GM21529 (cell line): Measurements from ENCODE around the gene FBP1.

ENCODE experiments used
- ATAC-seq: cut with Tn5 transposase; IDR thresholded peaks from one replicate; pipeline ENCODE4 v1.9.1; 2021; ENCODE audit not compliant: unreplicated experiment

FBP1 gene

DNA sequence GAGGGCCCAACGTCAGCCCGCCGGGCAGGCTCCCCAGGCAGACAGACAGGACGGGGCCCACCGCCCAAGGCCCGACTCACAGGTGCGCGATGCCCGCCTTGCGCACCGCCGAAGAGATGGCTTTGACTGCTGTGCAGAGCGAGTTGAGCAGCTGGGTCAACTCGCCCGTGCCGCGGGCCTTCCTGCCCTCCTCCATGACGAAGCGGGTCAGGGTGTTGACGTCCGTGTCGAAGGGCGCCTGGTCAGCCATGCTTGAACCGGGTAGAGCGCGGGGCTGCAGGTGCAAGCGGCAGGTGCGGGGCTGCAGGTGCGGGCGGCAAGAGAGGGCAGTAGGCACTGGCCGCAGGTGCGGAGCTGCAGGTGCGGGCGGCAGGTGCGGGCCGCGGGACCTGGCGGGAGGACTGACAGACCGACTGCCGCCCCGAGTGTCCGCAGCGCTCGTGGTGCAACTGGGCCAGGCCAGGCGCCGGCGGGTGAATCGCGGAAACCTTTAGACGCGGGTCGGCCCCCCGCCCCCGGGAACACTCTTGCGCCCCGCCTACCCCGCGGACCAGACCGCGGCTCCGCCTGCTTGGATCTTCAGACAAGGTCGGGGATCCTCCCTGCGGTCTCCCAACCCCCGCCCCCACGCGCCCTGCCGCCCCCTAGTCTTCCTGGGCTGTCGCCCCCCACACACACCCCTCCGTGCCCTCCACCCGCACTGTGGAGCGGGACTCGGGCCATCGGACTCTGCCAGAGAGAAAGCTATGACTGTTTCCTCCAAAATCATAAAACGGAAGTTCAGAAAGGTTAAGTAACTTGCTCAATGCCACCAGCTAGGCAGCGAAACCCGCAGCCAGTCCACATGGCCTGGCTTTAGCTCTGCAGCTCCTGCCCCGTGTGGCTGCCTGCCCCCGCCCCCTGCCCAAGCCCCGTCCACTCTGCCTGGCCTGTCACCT lies at the start of gene FBP1:
Gene FBP1 (minus strand): TSS at position 458 of the 938 bp plus-strand sequence. CDS start 208 bp downstream, at position 250.
- peak; percentile 67 for ATAC-seq

DNA sequence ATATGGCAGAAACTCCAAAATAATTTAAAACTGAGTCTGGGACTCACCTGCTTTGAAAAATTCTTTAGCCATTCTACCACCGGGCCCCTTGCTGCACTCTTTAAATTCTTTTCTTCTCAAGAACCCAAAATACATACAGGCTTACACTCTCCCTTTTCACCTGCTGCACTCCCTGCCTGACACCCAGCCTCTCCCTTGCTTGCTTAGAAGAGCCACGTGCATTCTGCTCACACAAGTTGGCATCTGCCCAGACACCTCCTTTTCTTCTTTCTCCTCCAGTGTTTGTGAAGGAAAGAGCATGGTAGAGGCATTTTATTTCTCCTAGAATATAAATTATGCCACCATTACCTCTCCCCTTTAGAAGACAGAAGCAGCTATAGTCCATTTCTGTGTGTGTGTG lies 48.1 kb upstream of the FBP1 start:
- no peak for ATAC-seq

DNA sequence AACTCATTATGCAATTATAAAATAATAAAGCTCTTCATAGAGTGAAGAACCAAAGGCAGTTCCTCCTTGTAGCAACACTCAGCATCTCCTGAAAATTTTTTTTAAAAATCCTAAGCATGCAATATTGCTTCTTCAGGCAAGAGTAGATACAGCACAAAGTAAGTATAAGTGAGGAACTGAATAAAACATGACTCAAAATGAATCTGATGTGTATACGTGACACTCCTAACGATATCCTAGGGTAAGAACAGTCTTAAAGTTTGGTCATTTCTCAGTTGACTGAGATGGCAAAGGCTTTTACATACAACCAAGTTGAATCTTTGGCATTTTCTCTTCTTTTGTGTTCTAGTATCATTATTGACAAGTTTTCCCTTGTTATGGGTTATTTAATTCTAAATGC lies 46.0 kb upstream of the FBP1 start:
- no peak for ATAC-seq

DNA sequence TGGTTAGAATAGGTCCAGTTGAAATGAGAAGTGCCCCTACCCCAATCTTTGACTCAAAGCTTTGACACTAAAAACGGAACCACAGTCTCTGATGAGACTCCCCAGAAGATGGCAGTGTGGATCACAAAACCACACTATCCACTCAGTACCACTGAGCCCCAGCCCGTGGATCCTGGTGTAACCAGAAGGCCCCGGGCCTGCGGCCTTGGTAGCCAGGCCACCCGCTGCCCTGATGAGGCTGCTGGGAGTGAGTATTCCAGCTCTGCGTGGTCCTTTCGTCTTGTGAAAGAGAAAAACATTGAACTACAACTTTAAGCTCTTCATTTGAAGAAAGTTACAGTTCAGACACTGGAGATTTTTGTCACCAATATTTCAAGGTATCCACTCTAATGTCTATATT lies 42.2 kb upstream of the FBP1 start:
- peak; percentile 57 for ATAC-seq

DNA sequence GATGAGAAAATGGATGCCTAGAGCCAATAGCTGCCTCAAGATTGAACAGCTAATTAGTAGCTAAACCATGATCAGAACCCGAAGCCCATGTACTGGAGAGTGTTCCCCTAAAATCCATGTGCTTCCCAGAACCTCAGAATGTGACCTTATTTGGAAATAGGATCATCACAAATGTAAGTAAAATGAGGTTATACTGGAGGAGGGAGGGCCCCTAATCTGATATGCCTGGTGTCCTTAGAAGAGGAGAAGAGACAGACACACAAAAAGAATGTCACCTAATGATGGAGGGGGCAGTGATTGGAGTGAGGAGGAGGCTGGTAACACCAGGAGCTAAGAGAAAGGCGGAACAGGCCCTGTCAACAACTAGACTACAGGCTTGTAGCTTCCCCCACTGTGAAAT lies 41.3 kb upstream of the FBP1 start:
- no peak for ATAC-seq

DNA sequence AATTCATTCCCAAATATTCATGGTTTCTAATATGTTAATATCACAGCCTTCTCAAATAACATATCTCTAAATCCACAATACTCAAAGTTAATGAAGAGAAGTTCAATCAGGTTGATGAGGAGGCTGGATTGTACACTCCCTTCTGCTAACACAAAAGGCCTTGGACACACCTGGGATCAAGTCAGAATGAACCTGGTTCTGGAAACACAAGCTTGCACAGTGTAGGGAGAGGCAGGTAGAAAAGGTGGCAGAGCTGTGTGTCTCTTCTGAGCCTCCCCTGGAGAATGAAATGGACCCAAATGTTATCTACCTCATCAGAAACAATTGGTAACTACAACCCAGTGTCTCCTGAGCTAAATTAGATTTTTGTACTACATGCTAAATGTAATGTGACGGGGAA lies 40.7 kb upstream of the FBP1 start:
- ATAC-seq = no peak

DNA sequence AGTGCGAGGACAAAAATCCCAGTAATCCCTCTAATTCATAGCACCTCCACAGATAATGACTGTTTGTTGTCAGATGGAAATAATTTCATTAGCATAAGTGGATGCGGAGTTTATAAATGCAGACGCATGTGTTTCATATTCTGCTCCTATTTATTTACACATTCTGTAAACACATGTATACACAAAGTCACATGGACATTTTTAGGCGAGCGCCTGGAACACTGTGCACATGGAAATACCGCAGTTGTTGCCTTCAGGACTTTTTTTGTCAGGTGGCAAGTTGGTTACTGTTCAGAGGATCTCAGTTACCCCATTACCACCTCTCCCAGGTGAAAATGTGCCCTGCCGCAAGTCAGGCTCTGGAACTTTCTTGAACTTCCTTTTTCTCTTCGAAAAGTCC lies 40.3 kb upstream of the FBP1 start:
- no peak for ATAC-seq

DNA sequence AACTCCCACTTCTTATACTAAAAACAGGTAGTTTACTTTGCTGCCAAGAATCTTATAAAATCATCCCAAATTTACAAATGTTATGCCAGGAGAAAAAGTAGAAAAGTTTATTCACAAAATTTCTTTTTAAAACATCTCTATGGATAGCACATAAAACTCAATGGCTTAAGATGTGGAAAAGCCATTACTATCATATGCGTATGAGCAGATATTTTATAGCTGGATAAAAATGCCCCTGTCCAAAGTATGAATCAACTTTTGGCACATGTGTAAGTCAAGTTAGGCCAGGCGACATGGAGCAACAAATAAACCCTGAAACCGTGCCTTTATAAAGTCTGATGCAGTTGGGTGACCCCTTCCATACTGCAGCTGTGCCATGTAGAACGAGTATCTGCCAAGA lies 38.6 kb upstream of the FBP1 start:
- ATAC-seq = no peak

DNA sequence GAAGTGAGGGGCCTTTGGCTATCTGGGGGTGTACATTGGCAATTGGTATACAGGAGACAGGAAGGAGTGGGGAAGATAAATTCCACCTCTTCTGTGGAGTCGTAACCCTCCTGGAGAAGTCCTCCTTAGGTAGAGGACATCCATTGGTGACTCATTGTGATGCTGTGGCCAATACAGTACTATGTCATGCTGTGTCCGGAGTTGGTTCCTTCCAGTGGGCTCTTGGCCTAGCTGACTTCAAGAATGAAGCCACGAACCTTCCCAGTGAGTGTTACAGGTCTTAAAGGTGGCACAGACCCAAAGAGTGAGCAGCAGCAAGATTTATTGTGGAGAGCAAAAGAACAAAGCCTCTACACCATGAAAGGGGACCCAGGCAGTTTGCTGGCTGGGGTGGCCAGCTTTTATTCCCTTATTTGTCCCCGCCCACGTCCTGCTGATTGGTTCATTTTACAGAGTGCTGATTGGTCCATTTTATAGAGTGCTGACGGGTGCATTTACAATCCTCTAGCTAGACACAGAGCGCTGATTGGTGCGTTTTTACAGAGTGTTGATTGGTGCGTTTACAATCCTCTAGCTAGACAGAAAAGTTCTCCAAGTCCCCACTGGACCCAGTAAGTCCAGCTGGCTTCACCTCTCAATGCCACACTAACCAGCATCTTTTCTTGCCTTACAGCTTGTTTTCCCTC lies 37.3 kb upstream of the FBP1 start:
- no peak for ATAC-seq

DNA sequence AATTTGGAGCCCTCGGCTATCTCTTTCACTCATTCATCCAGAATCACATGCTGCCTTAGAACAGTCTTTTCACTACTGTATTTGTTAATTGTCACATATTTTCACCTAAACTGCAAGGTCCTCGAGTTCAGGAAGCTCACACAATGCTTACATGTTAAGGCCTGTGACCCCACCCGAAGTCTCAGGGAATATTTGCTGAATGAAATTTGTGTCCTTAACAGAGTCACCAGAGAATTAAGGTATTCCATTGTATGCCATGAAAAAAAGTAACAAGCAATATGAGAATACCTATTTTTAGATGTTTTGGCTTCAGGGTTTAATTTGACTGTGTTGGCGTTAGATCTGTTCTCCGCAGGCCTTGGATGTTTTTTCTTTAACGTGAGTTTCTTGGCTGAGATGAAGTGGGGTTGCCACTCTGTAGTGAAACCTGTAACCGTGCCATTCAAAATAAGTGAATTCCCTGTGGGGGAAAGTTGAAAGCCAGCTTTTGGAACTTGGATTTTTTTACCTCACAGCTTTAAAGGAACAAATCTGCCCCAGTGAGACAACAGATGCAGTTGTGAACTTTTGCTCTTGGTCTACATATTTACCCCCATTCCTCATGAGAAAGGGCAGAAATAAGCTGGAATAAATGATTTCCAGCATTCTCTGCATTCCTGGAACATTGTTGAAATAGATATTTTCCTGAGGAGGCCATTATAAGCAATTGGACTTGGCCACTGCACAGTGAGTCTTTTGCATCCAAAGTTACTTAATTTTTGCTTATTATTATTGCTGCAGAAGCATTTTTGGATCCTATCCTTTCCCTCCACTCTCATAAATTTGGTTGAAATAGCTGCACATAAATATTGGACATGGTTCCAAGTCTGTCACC lies 35.9 kb upstream of the FBP1 start:
- ATAC-seq = no peak

DNA sequence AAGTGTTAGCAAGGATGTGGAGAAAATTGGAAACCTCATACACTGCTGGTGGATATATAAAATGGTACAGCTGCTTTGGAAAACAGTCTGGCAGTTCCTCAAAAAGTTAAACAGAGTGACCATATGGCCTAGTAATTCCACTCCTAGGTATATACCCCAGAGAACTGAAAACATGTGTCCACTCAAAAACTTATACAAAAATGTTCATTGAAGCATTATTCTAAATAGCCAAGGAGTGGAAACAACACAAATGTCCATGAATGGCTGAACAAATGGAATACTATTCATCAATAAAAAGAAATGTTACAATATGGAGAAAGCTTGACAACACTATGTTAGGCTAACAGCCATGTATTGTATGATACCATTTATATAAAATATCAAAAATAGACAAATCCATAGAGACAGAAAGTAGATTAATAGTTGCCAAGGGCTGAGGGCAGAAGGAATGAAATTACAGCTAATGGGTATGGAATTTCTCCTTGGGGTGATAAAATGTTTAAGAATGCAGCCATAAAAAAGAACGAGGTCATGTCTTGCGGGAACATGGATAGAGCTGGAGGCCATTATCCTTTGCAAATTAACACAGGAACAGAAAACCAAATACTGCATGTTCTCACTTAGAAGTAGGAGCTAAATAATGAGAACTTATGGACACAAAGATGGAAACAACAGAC lies 33.6 kb upstream of the FBP1 start:
- ATAC-seq = no peak

DNA sequence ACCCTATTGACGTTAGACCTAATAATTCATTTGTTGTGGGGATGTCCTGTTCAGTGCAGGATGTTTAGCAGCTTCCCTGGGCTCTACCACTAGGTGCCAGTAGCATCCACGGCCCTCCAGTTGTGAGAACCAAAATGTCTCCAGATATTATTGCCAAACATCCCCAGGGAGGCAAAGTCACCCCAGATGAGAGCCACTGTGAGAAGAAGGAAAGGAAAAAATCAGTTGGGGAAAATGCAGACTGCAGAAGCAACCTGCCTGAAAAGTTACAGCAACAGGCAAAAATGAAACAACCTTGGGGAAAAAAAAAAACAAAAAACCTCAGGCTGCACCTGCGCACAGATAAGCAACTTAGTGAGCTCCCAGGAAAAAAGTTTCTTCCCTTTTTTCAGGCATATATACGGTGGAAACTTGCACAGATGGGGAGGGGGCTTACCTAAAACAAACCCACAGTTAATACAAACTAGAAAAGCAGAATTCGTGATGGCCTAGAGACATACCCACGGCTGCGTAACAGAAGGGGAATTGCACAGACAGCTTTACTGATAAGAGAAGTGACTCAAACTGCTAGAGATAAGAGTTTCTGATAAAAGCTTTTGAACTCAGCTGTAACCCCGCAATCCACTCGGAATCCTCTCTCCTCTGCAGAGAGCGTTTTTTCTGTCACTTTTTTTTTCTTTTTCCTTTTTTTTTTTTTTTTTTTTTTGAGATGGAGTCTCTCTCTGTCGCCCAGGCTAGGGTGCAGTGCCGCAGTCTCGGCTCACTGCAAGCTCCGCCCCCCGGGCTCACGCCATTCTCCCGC lies 29.8 kb upstream of the FBP1 start:
- peak; percentile 84 for ATAC-seq

DNA sequence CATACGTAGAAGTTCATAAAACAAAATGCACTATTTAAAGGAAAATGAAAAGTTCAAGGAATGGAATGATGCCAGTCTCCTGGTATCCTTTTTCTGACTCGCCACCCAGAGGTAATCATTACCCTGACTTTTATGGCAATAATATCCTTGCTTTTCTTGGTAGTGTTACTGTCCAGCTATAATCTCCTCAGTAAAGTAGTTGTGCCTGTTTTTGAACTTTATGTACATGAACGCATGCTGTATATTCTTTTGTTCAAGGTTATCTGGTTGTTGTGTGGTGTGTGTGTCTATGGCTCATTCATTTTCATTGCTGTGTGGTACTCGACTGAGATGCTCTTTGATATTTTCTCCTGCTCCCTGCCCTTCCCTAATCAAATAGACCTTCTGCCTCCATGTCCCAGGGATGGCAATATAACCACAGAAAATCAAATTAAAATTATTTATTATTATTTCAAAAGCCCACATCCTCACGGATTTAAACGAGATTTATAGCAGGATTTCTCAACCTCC lies 29.2 kb upstream of the FBP1 start:
- no peak for ATAC-seq

DNA sequence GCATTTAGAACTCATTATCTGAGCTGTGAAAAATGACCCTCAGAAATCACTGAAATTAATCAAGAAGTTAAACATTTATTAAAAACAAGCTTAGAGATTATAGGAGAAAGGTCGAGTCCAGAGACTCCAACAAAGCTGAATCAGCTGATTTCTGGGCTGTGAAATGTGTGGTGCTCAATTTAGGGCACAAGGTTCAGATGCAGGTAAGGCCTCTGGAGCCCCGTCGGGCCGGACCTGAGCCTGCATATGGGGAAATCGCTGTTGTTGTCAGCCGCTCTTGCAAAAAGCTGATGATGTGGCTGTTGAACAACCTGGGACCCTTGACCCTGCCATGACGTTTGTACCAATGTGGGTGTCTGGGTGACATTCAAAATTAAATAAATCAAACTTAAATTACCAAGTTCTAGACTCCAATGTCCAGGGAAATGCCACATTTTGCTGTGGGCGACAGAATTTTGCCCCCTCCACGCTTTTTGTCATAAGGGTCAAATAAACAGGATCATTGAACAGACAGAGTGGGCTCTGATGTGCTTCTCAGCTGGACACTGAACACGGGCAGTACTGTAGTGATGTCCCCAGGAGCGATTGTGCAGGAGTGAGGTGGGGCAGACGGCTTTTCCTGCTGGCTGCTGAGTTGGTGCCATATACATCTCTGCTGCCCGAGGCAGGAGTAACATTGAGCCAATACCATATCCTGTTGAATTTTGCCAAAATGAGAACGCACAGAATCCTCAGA lies 27.2 kb upstream of the FBP1 start:
- ATAC-seq = no peak

DNA sequence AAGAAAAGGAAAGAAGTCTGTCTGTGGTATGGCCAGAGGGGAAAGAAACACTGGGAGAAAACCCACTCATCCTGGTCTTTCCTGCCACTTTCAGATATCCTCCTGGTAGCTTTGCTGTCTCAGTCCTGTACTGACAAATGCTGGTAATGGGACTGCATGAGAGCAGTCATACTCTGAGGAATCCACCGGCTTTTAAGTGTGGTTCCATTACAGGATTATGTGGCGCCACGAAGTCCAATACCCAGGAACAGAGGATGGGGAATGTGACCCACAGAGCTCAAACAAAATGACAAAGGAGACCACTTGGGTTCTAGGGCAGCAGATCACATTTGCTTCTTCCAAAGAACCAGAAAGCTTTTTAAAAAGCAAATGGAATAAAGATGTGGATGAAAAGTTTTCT lies 26.3 kb upstream of the FBP1 start:
- ATAC-seq = no peak

DNA sequence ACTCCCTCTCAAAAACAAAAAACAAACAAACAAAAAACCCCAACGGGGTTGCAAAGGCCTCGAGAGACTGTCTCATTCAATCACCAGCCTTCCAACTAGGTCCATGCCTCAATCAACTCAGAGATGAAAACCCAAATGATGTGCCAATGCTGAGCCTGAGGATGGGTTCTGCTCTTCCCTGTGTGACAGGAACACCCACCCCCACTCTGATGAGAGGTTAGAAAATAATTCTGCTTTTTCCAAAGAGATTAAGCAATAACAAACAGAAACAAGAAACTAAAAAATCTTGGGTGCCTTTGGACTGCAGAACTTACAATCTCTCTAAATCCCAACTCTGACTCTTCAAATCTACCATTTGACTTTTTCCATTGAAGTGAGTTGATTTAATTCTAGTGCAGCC lies 25.5 kb upstream of the FBP1 start:
- no peak for ATAC-seq

DNA sequence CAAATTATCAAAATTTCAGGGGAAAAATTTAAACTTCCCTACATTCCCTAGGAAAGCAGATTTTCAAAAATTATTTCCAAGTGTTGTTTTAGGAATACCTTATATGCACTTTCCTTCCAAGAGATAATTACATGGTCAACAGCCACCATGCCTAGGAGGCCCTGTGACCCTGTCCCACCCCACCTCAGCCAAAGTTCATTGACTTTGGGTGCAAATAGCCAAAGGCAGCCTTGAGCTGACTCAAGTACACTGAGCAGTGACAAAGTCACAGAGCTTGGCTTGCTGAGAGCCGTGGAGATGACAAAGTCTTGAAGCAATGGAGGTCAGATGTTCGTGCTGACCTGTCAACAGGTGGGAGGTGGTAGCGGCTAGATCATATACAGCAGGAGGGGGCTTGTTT lies 24.3 kb upstream of the FBP1 start:
- no peak for ATAC-seq

DNA sequence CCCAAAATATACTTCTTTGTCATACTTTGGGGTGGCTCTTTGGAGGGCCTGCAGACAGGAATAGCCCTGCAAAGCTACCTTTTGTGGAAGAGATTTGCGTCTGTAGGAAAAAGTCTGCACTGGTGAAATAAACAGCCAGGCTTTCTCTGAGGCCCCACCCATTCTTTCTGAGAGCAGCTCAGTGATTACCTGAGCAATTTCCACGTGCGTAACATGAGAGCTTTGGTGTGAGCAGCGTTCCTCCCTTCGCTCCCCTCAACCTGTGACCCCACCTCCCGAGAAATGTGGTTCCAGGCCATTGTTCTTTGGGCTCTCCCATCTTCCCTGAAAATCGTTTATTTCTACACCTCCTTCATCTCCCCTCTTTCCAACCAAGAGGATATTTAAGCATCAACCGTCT lies 23.8 kb upstream of the FBP1 start:
- ATAC-seq = no peak
